GM12874 (cell line): Measurements from ENCODE around the gene SCMH1.

Experiments used
- CTCF ChIP-seq: IDR thresholded peaks from 2 replicates; pipeline ENCODE4 v1.5.1; 2011; ENCODE audit warnings: low read depth, mild to moderate bottlenecking, control low read depth, low read length, moderate library complexity; ENCODE audit not compliant: insufficient read depth

The SCMH1 gene

GRCh38 chr1:41169799-41170180 lies 72.3 kb downstream of the SCMH1 start:
- no peak for TF ChIP-seq CTCF

GRCh38 chr1:41169066-41169798 lies 72.9 kb downstream of the SCMH1 start:
- no peak for TF ChIP-seq CTCF

- no peak for TF ChIP-seq CTCF
Measured at GRCh38 chr1:41167667-41168066, 74.4 kb downstream of the SCMH1 start.

- no peak for TF ChIP-seq CTCF
Measured at GRCh38 chr1:41164727-41165126, 77.4 kb downstream of the SCMH1 start.

- no peak for TF ChIP-seq CTCF
Measured at GRCh38 chr1:41162441-41162840, 79.7 kb downstream of the SCMH1 start.

- no peak for TF ChIP-seq CTCF
Measured at GRCh38 chr1:41161846-41162245, 80.3 kb downstream of the SCMH1 start.

GRCh38 chr1:41160498-41161110 lies 81.5 kb downstream of the SCMH1 start:
- no peak for TF ChIP-seq CTCF
